ENCODE data around the gene PSMA6. TPM values are rescaled to one million over a fixed set of nuclear protein-coding genes. Genes with fewer than 3 reads are reported as not detected.

Gene PSMA6
- total and polyA plus RNA-seq, 2 of the 13 experiments (the other 11 are each of a cell fraction or from before 2014, with no cell fraction given), result 525 to 1,109 TPM

GRCh38 chr14:35332517-35333263 lies 40.5 kb downstream of the PSMA6 start (continued):
- TF ChIP-seq TGIF2 (CRISPR knock-in tag; IDR thresholded peaks at IDR 0.05) (no peak), THAP7 (CRISPR knock-in tag; IDR thresholded peaks at IDR 0.05) (no peak), CREB3 (CRISPR knock-in tag; IDR thresholded peaks at IDR 0.05) (no peak), ZIK1 (CRISPR knock-in tag; IDR thresholded peaks at IDR 0.05; ENCODE audit: borderline replicate concordance, low read depth) (no peak), CHCHD3 (CRISPR knock-in tag; IDR thresholded peaks at IDR 0.05) (no peak), ZNF441 (CRISPR knock-in tag; IDR thresholded peaks at IDR 0.05; ENCODE audit: borderline replicate concordance) (no peak), RARA (CRISPR knock-in tag; IDR thresholded peaks at IDR 0.05) (no peak), TCF12 (IDR thresholded peaks at IDR 0.05) (no peak), TCF12 (CRISPR knock-in tag; IDR thresholded peaks at IDR 0.05) (no peak), ETV6 (CRISPR knock-in tag; conservative IDR thresholded peaks at IDR 0.05) (0 out of 2 replicates have a peak, but pooled peaks have one; percentile 2), ZBTB39 (CRISPR knock-in tag; IDR thresholded peaks at IDR 0.05) (no peak), ZNF577 (CRISPR knock-in tag; IDR thresholded peaks at IDR 0.05; ENCODE audit: borderline replicate concordance, low read depth) (no peak), ZNF18 (CRISPR knock-in tag; IDR thresholded peaks at IDR 0.05; ENCODE audit: insufficient replicate concordance) (no peak), ZNF773 (CRISPR knock-in tag; IDR thresholded peaks at IDR 0.05; ENCODE audit: borderline replicate concordance) (no peak), ZNF549 (CRISPR knock-in tag; IDR thresholded peaks at IDR 0.05) (no peak), LCORL (IDR thresholded peaks at IDR 0.05) (no peak), LCORL (CRISPR knock-in tag; IDR thresholded peaks at IDR 0.05) (no peak)
- TF ChIP-seq, protein P1, sequence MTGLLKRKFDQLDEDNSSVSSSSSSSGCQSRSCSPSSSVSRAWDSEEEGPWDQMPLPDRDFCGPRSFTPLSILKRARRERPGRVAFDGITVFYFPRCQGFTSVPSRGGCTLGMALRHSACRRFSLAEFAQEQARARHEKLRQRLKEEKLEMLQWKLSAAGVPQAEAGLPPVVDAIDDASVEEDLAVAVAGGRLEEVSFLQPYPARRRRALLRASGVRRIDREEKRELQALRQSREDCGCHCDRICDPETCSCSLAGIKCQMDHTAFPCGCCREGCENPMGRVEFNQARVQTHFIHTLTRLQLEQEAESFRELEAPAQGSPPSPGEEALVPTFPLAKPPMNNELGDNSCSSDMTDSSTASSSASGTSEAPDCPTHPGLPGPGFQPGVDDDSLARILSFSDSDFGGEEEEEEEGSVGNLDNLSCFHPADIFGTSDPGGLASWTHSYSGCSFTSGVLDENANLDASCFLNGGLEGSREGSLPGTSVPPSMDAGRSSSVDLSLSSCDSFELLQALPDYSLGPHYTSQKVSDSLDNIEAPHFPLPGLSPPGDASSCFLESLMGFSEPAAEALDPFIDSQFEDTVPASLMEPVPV (CRISPR knock-in tag; IDR thresholded peaks at IDR 0.05), result no peak
- TF ChIP-seq, protein P2, sequence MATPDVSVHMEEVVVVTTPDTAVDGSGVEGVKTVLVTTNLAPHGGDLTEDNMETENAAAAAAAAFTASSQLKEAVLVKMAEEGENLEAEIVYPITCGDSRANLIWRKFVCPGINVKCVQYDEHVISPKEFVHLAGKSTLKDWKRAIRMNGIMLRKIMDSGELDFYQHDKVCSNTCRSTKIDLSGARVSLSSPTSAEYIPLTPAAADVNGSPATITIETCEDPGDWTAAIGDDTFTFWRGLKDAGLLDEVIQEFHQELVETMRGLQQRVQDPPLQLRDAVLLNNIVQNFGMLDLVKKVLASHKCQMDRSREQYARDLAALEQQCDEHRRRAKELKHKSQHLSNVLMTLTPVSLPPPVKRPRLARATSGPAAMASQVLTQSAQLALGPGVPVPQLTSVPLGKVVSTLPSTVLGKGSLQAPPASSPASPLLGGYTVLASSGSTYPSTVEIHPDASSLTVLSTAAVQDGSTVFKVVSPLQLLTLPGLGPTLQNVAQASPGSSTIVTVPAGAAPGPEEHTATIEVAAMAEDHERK (CRISPR knock-in tag; IDR thresholded peaks at IDR 0.05; ENCODE audit: low read depth), result no peak
